CD4-positive, alpha-beta T cell treated with Interleukin-10 for 1 hour (primary cell): Measurements from ENCODE around the gene SCFD2.
"Not testable (repeated sequence)": the region's sequence is repeated elsewhere in the genome, so short reads cannot be mapped to it uniquely, and the experiment has no call there.

ENCODE experiments used
- DNase-seq: peaks from one replicate; pipeline ENCODE4 v3.0.0-alpha.2; 2020

Gene SCFD2

DNA sequence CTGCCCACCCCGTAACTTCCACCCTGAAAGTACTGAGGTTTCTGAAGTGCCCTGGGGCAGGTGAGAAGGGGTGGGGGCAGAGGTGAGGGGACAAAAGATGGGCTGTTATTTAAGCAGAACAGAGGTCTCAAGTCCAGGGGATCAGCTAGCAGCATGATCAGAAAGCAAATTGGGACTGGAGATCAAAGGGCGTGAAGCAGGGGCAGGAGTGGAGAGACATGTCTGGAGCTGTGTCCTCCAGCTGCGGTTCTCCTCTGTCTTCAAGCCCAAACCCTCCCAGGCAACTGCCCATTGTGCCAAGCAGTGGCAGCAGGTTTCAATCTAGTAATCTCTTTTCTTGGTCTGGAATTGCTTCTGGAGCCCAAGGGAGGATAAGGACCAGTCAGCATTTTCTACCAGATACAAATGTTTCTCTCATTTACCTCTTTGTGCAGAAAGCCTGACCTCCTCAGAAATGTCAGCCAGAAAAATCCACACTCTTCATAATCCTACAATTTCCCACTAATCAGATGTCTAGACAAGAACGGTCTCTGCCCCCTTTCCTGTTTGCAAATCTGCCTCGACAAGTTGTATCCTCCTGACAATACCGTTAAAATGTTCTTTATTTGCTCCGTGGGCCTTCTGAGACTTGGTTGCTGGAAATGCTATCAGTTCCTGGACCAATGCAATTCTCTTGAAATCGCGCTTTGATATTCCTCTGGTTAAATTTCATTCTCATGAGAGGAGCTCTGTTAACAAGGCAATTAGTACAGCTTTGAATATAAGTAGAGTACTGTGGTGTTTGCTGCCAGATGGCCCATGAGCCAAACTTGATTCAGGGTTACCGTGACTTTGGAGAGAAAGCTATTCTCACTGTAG is 526.9 kb downstream of the SCFD2 start:
- DNase-seq = no peak

DNA sequence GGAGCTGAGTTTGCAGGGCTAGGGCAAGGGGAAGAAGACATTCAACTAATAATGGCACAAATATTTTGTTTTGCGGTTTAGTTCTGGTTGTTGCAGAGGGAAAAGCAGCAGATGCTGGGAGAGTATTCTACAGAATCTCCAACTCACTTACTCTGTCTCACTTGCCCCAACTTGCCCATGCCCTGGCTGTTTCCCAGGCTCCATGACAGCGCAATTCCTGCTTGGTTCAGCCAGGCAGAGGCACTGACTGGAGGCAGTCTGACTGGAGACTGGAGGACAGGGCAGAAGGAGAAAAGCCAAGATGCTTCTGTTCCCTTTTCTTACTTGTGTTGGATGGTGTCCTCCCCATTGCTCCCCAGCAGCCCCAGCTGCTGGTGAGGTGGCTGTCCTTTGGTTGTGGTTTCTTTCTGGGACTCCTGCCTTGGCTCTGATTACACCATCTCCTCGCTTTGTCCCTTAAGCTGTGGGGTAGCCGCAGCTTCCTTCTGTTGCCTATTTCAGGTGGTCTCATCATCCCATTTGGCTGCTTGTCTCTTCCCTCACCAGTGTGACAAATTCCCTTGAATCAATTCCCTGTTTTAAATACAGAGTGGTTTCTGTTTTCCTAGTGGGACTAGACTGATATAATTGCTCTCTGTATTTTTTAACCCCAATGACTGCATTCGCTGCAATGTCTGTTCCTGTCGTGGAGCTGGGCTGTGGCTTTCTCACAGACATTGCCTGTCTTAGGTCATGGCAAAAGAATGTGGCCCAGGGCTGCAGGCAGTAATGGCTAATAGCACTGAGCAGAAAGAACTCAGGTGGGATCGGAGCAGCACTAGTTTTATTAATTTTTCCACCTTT is 527.9 kb downstream of the SCFD2 start:
- no peak for DNase-seq

DNA sequence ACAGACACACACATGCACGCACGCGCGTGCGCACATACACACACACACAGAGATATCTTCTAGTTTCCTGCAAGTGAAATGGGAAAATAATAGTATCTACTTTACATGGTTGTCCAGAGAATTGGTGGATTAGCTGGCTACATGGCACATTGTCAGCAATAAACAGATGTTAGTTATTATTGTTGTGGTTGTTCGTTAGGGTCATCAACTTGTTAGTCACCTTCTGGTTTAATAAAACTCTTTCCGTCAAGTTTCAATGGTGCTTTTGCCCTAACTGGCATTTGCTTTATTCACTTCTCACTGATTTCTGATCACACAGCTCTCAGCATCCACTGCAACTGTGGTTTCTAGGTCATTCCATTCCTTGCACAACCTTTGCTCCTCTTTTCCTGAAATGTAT is 529.2 kb downstream of the SCFD2 start:
- DNase-seq = no peak

DNA sequence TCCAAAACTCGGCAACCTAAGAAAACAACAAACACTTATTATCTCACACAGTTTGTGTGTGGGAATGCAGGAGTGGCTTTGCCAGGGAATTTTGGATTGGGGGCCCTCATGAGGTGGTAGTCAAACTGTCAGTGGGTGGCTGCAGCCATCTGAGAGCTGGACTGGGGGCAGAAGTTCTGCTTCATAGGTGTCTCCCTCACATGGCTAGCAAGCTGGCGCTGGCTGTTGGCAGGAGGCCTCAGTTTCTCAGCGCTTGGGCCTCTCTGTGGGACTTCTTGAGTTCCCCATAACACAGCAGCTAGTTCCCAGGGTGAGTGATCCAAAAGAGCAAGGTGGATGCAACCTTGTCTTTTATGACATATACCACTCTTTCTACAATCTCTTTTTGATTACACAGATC is 529.7 kb downstream of the SCFD2 start:
- no peak for DNase-seq

DNA sequence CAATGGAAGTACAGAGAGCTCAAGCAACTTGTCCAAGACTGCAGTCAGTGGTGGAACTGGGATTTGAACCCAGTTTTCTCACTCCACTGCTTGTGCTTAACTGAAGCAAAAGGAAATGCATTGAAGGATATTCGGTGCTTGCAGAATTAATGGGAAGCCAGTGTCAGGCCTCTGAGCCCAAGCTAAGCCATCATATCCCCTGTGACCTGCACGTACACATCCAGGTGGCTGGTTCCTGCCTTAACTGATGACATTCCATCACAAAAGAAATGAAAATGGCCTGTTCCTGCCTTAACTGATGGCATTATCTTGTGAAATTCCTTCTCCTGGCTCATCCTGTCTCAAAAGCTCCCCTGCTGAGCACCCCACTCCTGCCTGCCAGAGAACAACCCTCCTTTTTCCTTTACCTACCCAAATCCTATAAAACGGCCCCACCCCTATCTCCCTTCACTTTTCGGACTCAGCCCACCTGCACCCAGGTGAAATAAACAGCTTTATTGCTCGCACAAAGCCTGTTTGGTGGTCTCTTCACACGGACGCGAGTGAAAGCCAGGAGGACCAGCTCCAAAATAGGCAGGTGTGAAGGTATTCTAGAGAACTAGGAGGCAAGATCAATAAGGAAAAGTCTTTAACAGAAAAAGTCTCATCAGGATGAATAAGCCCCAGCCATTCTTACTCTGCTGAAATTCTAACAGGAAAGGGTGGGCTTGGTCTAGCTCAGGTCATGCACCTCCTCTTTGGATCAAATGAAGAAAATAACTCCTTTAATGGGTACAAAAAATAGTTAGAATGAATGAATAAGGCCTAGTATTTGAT is 531.0 kb downstream of the SCFD2 start:
- DNase-seq = not testable (repeated sequence)

DNA sequence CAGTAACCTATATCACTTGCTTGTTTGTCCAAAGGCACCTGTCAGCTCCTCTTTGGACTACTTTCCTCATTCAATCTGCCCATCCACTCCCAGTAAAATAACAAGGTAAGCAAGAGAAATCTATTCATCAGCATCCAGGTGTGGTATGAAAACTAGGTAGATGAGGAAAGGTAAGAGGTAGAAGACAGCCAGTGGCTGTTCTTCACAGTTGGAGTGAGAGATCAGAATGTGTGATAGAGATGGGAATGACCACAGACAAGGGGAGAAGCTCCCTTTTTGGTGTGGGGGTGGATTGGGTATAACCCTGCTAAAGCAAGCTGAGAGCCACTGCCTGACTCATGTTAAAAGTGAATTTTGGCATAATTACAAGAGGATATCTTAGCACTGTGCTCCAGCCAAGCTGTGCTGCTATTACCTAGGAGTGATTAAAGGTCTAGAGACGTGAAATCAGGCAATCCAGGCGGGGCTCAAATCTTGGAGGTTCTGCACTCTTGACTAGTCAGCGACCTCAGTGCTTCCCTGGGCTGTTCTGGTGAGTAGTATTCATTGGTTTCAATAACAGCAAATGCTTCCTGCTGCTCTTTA is 531.8 kb downstream of the SCFD2 start:
- DNase-seq = no peak

DNA sequence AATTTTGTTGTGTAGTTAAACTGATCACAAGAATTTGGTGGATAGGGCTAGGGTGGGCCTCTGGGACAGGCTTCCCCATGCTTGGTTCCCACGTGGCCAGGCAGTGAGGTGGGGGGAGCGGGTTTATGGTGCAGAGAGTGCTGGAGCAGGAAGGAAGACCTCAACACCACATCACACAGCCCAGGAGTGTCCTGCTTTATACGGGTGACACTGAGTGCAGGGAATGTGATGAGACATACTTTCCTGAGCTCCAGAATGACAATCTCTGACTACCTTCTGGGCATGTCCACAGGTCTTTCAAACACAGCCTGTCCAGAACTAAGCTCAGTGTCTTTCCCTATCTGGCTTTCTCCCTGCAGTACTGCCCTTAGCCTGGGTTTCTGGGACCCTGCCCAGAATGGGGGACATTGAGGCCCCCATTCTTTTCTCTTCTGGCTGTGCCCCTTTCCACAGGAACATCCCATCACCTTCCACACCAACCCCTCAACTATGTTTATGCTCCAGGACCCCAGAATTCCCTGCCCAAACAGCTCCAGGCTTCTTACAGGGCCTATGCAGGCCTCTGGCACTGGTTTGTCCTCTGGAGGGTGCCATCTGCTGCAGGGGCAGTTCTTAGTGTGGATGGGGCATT is 540.3 kb downstream of the SCFD2 start:
- DNase-seq = no peak

DNA sequence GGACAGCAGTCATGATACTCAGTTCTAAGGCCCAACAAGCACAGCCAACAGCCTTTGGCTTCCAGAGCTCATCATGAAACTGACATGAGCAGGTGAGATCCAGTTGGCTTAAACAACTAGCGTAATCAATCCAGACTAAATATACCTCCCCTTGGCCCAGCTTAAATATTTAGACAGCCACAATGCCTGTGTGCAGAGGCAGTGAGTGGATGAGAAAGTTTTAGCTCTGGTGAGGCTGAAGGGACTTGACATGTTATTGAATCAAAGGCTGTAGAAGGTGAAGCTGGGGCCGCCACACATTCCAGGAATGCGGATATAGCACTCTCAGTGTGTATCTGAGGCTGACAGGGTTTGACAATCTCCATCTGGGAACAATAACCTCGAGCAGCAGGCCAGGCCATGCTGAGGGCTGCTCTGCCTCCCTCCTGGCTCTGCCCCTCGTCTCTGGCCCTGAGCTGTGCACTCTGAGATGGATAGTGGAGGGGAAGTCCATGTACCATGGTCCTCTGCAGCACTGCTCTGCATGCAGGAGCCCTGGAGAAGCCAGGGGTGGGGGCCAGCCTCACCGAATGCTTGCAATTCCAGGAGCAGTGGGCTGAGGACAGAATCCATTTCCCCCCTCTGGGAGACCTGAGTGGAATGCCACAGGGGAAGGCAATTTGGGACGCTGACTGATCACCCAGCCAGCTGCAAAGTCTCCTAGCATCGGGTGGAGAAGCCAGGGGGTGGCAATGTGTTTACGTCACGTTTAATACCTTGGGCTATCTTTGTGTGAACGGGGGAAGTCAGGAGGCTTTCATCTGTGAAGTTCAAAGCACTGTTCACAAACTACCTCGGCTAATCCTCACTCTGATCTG is 541.0 kb downstream of the SCFD2 start:
- no peak for DNase-seq

DNA sequence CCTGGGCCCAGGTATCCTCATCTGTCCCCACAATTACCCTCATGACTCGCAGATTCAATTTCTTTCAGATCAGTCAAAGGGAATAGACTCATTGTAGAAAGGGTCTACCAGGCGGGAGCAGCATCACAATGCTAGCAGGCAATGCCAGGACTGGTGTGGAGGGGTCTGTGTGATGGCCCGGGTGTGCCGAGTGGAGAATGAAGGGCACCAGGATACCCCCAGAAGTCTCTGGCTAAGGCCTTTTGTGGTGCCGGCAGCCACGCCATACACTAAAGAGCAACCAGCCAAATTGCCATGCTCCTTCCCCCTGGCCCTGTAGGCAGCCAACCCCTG is 541.6 kb downstream of the SCFD2 start:
- no peak for DNase-seq

DNA sequence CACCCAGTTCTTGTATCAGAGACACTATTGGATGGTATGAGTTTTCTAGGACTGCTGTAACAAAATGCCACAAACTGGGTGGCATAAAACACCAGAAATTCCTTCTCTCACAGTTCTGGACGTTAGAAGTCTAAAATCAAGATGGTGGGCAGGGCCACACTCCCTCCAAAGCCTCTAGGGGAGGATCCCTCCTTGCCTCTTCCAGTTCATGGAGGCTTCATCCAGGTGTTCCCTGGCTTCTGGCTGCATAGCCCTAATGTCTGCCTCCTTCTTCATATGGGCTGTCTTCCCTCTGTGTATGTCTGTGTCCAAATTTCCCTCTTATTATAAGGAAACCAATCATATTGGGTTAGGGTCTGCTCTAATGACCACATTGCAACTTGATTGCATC is 542.2 kb downstream of the SCFD2 start:
- no peak for DNase-seq
